A549 (cell line): ENCODE measurements around the gene TIAL1.

Source experiments
- CHD4 ChIP-seq: fragments of 200-600 bp; sonication (generic); IDR thresholded peaks from 2 replicates; pipeline ENCODE4 v1.6.1; 2016; ENCODE audit warnings: antibody characterized with exemption, mild to moderate bottlenecking, borderline replicate concordance
- HDAC2 ChIP-seq: fragments of 200-600 bp; sonication (generic); IDR thresholded peaks from 2 replicates; pipeline ENCODE4 v1.6.1; 2016
- JUN ChIP-seq, 2 experiments: fragments of >200 bp; sonication (Bioruptor Twin); formaldehyde crosslinking; IDR thresholded peaks; 2 replicates in 1 of 2; 3 replicates in 1 of 2; pipeline ENCODE4 v1.6.1; 2016 to 2017
- PHF8 ChIP-seq: fragments of 200-600 bp; sonication (generic); IDR thresholded peaks from 2 replicates; pipeline ENCODE4 v1.6.1; 2016; ENCODE audit warnings: low read depth, mild to moderate bottlenecking, antibody characterized with exemption, moderate library complexity, borderline replicate concordance
- REST ChIP-seq: fragments of 200-600 bp; sonication (generic); IDR thresholded peaks from 2 replicates; pipeline ENCODE4 v1.6.1; 2016; ENCODE audit warnings: antibody characterized with exemption, mild to moderate bottlenecking, moderate library complexity
- RNF2 ChIP-seq: fragments of 200-600 bp; sonication (generic); IDR thresholded peaks from 2 replicates; pipeline ENCODE4 v1.6.1; 2016; ENCODE audit warnings: low read depth, mild to moderate bottlenecking, antibody characterized with exemption, moderate library complexity, borderline replicate concordance
- SREBF2 ChIP-seq: fragments of 450-650 bp; IDR thresholded peaks from 2 replicates; pipeline ENCODE4 v1.6.1; 2014; ENCODE audit warnings: mild to moderate bottlenecking, moderate library complexity
- TP53 ChIP-seq: fragments of 250-450 bp; sonication (Bioruptor Pico); IDR thresholded peaks from 2 replicates; pipeline ENCODE4 v1.5.0; 2021; ENCODE audit warnings: mild to moderate bottlenecking, moderate library complexity
- ZNF302 ChIP-seq: fragments of 250-450 bp; sonication (Bioruptor Pico); IDR thresholded peaks from 2 replicates; pipeline ENCODE4 v1.9.0; 2021; ENCODE audit warnings: inconsistent platforms, mild to moderate bottlenecking, moderate library complexity
- TF ChIP-seq, protein P1 (sequence below): fragments of >200 bp; sonication (Bioruptor Twin); formaldehyde crosslinking; IDR thresholded peaks from 3 replicates; pipeline ENCODE4 v1.5.1; 2016
- TF ChIP-seq, protein P2 (sequence below): IDR thresholded peaks from 2 replicates; pipeline ENCODE4 v1.6.1; 2012; ENCODE audit warnings: low read depth, borderline replicate concordance

- TF ChIP-seq, protein P1, sequence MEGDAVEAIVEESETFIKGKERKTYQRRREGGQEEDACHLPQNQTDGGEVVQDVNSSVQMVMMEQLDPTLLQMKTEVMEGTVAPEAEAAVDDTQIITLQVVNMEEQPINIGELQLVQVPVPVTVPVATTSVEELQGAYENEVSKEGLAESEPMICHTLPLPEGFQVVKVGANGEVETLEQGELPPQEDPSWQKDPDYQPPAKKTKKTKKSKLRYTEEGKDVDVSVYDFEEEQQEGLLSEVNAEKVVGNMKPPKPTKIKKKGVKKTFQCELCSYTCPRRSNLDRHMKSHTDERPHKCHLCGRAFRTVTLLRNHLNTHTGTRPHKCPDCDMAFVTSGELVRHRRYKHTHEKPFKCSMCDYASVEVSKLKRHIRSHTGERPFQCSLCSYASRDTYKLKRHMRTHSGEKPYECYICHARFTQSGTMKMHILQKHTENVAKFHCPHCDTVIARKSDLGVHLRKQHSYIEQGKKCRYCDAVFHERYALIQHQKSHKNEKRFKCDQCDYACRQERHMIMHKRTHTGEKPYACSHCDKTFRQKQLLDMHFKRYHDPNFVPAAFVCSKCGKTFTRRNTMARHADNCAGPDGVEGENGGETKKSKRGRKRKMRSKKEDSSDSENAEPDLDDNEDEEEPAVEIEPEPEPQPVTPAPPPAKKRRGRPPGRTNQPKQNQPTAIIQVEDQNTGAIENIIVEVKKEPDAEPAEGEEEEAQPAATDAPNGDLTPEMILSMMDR, result no peak
- TF ChIP-seq, protein P2, sequence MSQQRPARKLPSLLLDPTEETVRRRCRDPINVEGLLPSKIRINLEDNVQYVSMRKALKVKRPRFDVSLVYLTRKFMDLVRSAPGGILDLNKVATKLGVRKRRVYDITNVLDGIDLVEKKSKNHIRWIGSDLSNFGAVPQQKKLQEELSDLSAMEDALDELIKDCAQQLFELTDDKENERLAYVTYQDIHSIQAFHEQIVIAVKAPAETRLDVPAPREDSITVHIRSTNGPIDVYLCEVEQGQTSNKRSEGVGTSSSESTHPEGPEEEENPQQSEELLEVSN, result no peak
- no peak for TF ChIP-seq RNF2
- no peak for TF ChIP-seq JUN (IDR thresholded peaks at IDR 0.05)
- no peak for TF ChIP-seq CHD4
- TF ChIP-seq HDAC2, result no peak
- no peak for TF ChIP-seq REST
- no peak for TF ChIP-seq TP53 (CRISPR knock-in tag)
- no peak for TF ChIP-seq PHF8
- no peak for TF ChIP-seq SREBF2
- no peak for TF ChIP-seq ZNF302 (CRISPR knock-in tag)
These were observed 18.4 kb downstream of the TIAL1 start for GRCh38 chr10:119578355-119578754.
